GM12874 (cell line): ENCODE results near the gene TTLL10.

Source experiments
- TF ChIP-seq, protein P1 (sequence below): IDR thresholded peaks from 2 replicates; pipeline ENCODE4 v1.5.1; 2011; ENCODE audit warnings: low read depth, mild to moderate bottlenecking, control low read depth, low read length, moderate library complexity; ENCODE audit not compliant: insufficient read depth

TTLL10 gene

DNA sequence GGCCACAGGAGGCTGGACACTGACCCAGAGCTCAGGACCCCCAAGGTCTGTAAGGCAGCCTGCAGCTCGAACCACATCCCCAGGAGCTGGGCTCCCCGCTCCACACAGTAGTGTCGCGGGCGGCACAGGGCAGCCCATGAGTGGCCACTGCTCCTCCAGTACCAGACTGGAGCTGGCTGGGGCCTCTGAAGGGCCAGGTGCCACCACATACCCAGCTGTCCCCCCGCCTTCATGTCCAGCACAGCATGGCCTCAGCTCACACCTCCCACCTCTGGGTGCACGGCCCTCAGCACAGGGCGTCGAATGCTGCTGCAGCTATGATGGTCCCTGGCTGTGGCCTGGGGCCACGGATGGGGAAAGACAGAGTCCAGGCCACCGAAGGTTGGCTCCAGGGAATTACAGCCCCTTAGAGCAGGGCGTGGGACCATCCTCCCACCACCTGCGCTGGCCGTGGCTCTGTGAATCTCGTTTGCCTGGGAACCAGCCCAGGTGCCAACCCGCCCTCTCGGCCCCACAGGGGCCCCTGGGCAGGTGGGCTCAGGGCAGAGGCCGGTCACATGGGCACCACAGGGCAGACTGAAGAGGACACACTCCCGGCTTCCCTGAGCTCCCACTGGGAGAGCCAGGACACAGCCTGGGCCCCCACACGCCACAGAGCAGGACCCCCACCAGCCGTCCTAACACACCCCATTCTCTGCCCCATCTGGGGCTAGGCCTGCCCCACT, 42.4 kb downstream of the TTLL10 start:
- TF ChIP-seq, protein P1, sequence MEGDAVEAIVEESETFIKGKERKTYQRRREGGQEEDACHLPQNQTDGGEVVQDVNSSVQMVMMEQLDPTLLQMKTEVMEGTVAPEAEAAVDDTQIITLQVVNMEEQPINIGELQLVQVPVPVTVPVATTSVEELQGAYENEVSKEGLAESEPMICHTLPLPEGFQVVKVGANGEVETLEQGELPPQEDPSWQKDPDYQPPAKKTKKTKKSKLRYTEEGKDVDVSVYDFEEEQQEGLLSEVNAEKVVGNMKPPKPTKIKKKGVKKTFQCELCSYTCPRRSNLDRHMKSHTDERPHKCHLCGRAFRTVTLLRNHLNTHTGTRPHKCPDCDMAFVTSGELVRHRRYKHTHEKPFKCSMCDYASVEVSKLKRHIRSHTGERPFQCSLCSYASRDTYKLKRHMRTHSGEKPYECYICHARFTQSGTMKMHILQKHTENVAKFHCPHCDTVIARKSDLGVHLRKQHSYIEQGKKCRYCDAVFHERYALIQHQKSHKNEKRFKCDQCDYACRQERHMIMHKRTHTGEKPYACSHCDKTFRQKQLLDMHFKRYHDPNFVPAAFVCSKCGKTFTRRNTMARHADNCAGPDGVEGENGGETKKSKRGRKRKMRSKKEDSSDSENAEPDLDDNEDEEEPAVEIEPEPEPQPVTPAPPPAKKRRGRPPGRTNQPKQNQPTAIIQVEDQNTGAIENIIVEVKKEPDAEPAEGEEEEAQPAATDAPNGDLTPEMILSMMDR, result no peak

DNA sequence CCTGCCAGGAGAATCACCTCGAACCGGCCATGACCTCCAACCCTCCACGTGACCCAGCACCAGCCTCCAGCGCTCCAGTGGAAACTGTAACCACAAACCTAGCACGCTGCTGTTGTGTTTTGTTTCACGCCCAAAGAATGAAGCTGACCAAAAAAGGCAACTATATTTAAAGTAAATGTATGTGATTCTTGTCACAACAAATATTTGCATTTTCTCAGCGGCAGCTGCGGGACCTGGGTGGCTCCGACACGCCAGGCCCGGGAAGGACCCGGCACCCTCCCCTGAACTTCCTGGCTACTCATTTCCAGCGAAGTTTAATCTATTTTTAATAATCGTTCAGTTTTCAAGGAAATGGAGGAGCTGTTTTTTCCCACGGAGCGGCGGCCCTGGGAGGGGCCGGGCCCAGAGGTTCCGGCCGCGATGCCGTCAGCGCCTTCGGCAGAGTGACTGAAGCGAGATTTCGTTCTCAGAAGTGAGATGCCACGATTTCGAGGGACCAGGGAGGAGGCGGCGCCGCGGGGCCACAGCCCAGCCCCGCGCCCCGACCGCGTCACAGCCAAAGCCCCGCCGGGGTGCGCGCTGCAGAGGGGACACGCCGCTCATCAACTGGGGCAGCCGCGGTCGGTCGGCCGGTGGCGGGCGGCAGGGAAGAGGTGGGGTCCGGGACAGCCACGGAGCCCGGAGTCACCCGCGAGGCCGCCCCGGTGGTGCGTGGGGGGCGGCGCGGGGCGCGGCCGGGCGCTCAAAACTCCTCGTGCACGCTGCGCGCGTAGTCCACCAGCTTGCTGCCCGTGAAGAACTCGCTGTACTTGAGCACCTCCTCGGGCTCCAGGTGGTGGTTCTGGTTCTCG, 43.3 kb downstream of the TTLL10 start:
- TF ChIP-seq, protein P1, result no peak

DNA sequence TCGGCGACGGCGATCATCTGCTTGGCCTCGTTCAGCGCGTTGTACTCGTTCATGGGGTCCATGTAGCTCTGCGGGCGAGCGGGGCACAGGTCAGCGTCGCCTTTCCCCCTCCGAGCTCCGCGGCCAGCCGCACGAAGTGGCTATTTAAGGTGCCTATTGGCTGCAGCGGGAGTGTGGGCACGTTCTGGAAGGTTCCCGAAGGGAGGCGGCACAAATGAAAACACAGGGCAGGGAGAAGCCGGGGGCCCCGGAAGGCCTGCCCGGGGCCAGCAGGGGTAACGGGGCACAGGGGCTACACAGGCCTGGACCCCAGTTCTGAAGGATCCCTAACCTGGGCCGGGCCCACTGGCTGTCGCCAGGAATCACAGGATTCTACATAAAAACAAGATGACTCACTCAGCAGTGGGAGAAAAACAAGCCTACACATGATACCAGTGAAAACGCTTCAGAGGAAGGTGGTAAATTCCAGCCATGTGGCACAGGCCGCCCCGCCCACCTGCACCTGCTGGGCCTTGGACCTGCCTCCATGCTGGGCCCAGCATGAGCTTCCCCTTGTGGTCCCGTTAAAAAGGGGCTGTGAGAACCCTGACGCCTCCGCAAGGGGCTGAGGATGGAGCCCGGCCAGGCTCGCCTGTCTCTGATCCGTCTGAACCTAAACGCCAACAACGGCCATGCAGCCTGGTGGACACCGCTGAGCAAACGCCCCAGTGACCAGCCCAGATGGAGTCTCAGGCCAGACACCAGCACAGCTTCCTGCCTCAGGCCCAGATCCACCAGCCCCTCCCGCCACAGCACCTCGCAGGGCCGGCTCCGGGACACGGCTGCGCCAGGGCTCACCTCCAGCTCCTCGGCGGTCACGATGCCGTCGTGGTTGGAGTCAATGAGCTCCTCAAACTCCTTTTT, 44.2 kb downstream of the TTLL10 start:
- TF ChIP-seq, protein P1, result no peak

DNA sequence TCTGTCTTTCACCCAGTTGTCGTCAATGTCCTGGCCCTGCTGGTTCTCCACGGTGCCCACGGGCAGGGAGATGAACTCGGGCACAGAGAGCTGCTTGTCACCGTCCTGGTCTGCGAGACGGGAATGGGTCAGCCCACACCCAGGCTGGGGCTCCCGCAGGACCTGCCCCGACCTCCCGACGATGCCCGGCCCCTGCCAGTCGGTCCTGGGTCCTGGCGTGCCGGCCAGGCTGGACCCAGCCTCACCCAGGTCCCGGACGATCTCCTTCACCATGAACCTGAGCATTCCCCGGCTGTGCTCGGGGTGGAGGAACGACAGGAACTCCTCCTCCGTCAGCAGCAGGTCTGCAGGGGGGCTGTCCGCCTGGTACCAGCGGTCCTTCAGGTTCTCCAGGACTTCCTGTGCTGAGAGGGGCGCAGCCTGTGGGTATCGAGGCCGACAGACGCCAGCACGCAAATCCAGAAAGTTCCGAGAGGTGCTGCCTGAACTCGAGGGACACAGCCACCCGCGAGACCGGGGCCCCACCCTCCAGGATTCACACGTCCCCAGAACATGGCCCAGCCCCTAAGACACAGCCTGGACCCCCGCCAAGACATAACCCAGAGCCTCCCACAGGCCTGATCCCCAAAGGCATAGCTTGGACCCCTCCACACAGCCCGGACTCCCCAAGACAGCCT, 45.0 kb downstream of the TTLL10 start:
- TF ChIP-seq, protein P1, result no peak

DNA sequence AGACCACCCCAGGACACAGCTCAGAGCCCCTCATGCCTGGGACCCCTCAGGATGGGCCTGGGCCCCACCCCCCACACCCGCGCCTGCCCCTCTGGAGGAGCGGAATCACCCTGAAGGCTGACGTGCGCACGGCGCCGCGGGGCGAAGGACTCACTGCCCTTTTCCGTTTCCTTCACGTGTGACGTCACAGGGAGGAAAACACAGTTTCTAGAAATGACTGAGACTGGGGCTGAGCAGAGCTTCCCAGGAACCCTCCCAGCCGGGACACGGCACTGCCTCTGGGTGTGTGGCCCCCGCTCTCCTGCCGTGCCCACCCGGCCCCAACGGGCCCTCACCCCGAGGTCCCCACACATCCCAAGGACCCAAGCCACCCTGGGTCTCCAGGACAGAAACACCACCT, 45.7 kb downstream of the TTLL10 start:
- TF ChIP-seq, protein P1, result no peak

DNA sequence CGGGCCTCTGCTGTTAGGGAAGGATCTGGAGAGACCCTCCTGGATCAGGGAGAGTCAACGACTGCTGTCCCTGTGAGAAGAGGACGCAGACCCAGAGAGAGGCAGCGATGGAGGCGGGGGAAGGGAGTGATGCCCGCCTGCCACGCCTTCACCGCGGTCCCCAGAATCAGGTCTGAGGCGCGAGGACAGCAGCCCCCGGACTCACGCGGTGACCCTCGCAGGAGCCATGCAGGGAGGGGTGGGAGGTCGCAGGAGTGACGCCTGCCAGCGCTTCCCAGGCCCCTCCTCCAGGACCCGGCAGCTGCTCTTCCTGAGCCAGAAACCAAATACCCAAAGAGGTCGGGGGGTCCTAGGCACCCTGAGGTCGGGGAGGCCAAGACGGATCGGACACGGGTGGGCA, 46.5 kb downstream of the TTLL10 start:
- TF ChIP-seq, protein P1, result no peak
